ENCODE results near the gene SLC1A2.
A peak's percentile ranks its signal among the peaks of the same experiment; 100 is the strongest.

SLC1A2 gene

GRCh38 chr11:35293699-35294098 lies 125.7 kb downstream of the SLC1A2 start:
- no peak for DNase-seq

- DNase-seq: no peak
These were observed 126.3 kb downstream of the SLC1A2 start for GRCh38 chr11:35293035-35293434.

- DNase-seq: peak in 1 of 2 experiments; percentile 14
These were observed 127.1 kb downstream of the SLC1A2 start for GRCh38 chr11:35292279-35292678.

- DNase-seq: no peak
These were observed 128.5 kb downstream of the SLC1A2 start for GRCh38 chr11:35290876-35291275.

GRCh38 chr11:35289821-35290220 lies 129.5 kb downstream of the SLC1A2 start:
- DNase-seq: no peak

GRCh38 chr11:35288817-35289541 lies 130.4 kb downstream of the SLC1A2 start:
- no peak for DNase-seq

- DNase-seq: no peak
These were observed 131.0 kb downstream of the SLC1A2 start for GRCh38 chr11:35288309-35288708.

GRCh38 chr11:35287344-35287890 lies 131.9 kb downstream of the SLC1A2 start:
- no peak for DNase-seq

- DNase-seq: no peak
These were observed 133.2 kb downstream of the SLC1A2 start for GRCh38 chr11:35286126-35286525.

- no peak for DNase-seq
These were observed 133.9 kb downstream of the SLC1A2 start for GRCh38 chr11:35285471-35285870.

- no peak for DNase-seq
These were observed 137.0 kb downstream of the SLC1A2 start for GRCh38 chr11:35282221-35282882.

- DNase-seq: no peak
These were observed 138.1 kb downstream of the SLC1A2 start for GRCh38 chr11:35281169-35281688.

GRCh38 chr11:35280727-35281126 lies 138.6 kb downstream of the SLC1A2 start:
- DNase-seq: no peak

- no peak for DNase-seq
These were observed 141.5 kb downstream of the SLC1A2 start for GRCh38 chr11:35277827-35278226.

GRCh38 chr11:35276396-35277145 lies 142.8 kb downstream of the SLC1A2 start:
- no peak for DNase-seq

- no peak for DNase-seq
These were observed 143.6 kb downstream of the SLC1A2 start for GRCh38 chr11:35275786-35276170.

- DNase-seq: no peak
These were observed 144.2 kb downstream of the SLC1A2 start for GRCh38 chr11:35274909-35275785.

- no peak for DNase-seq
These were observed 146.9 kb downstream of the SLC1A2 start for GRCh38 chr11:35272391-35272902.

GRCh38 chr11:35271031-35271430 lies 148.3 kb downstream of the SLC1A2 start:
- no peak for DNase-seq

GRCh38 chr11:35270342-35270741 lies 149.0 kb downstream of the SLC1A2 start:
- no peak for DNase-seq

GRCh38 chr11:35267504-35267903 lies 151.9 kb downstream of the SLC1A2 start:
- no peak for DNase-seq

Measured in NCI-H187 (cell line).